ENCODE results near the gene CDCA7L.

DNA sequence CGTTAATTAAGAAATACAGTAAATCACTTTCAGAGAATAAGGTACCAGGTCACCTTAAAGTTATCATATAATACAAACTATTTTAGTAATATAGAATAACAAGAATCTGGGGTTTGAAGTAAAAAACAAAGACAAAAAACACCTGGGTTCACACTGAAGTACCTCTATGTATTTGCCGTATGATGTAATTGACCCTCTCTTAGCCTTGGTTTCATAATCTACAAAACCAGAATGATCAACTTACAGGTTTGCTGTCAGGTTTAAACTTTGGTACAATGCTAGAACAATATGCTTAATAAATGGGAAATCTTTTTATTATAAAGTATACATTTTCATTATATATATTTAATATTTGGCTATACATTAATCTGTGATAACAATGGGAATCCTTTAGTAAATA lies 58.3 kb downstream of the CDCA7L start:
- TF ChIP-seq, protein P1, sequence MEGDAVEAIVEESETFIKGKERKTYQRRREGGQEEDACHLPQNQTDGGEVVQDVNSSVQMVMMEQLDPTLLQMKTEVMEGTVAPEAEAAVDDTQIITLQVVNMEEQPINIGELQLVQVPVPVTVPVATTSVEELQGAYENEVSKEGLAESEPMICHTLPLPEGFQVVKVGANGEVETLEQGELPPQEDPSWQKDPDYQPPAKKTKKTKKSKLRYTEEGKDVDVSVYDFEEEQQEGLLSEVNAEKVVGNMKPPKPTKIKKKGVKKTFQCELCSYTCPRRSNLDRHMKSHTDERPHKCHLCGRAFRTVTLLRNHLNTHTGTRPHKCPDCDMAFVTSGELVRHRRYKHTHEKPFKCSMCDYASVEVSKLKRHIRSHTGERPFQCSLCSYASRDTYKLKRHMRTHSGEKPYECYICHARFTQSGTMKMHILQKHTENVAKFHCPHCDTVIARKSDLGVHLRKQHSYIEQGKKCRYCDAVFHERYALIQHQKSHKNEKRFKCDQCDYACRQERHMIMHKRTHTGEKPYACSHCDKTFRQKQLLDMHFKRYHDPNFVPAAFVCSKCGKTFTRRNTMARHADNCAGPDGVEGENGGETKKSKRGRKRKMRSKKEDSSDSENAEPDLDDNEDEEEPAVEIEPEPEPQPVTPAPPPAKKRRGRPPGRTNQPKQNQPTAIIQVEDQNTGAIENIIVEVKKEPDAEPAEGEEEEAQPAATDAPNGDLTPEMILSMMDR (IDR thresholded peaks at IDR 0.05 in 4 of 5, conservative IDR thresholded peaks at IDR 0.05 in 1 of 5), result no peak
- TF ChIP-seq POLR2A (IDR thresholded peaks at IDR 0.05), result no peak

Measured in gastrocnemius medialis (tissue), 4 donors.